Smooth muscle cell (in vitro differentiated cells): ENCODE results near the gene MEPCE. TPM values are rescaled to one million over a fixed set of nuclear protein-coding genes. Genes with fewer than 3 reads are reported as not detected.

ENCODE experiments used
- DNase-seq: peaks from one replicate; lab custom pipeline; 2025; ENCODE audit not compliant: unreplicated experiment; lab: John Stamatoyannopoulos, UW
- H2AFZ ChIP-seq: fragments of 200-600 bp; sonication (generic); 2 replicates; pipeline ENCODE4 v1.6.0; 2016; ENCODE audit warnings: antibody characterized with exemption, low read depth, mild to moderate bottlenecking
- H3F3A ChIP-seq: fragments of 200-600 bp; sonication (generic); 2 replicates; pipeline ENCODE4 v1.6.0; 2017; ENCODE audit warnings: antibody characterized with exemption, low read depth
- H3K27ac ChIP-seq: fragments of 200-600 bp; sonication (generic); 2 replicates; pipeline ENCODE4 v1.5.1; 2016; ENCODE audit warnings: low read depth, mild to moderate bottlenecking
- H3K27me3 ChIP-seq: fragments of 200-600 bp; sonication (generic); 2 replicates; pipeline ENCODE4 v1.6.1; 2016; ENCODE audit warnings: low read depth, mild to moderate bottlenecking
- H3K36me3 ChIP-seq: fragments of 200-600 bp; sonication (generic); 2 replicates; pipeline ENCODE4 v1.5.1; 2016; ENCODE audit warnings: low read depth
- H3K4me1 ChIP-seq: fragments of 200-600 bp; sonication (generic); 2 replicates; pipeline ENCODE4 v1.5.1; 2016; ENCODE audit warnings: low read depth
- H3K4me2 ChIP-seq: fragments of 200-600 bp; sonication (generic); 2 replicates; pipeline ENCODE4 v1.6.0; 2016; ENCODE audit warnings: mild to moderate bottlenecking
- H3K4me3 ChIP-seq: fragments of 200-600 bp; sonication (generic); 2 replicates; pipeline ENCODE4 v1.5.1; 2016; ENCODE audit warnings: mild to moderate bottlenecking
- H3K79me2 ChIP-seq: fragments of 200-600 bp; sonication (generic); 2 replicates; pipeline ENCODE4 v1.6.0; 2016; ENCODE audit warnings: low read depth, mild to moderate bottlenecking
- H3K9ac ChIP-seq: fragments of 200-600 bp; sonication (generic); 2 replicates; pipeline ENCODE4 v1.6.0; 2016; ENCODE audit warnings: low read depth
- H3K9me3 ChIP-seq: fragments of 200-600 bp; sonication (generic); replicated peaks from 2 replicates; pipeline ENCODE4 v1.5.1; 2016; ENCODE audit warnings: low read depth
- H4K20me1 ChIP-seq: fragments of 200-600 bp; sonication (generic); 2 replicates; pipeline ENCODE4 v1.6.0; 2016; ENCODE audit warnings: low read depth
- CTCF ChIP-seq: fragments of 200-600 bp; sonication (generic); IDR thresholded peaks from 2 replicates; pipeline ENCODE4 v1.5.1; 2017; ENCODE audit warnings: borderline replicate concordance, mild to moderate bottlenecking, antibody characterized with exemption; ENCODE audit not compliant: insufficient read depth, poor library complexity, severe bottlenecking
- WGBS: methylation state at CpG from one replicate; pipeline ENCODE4 v1.1.7; 2016; ENCODE audit warnings: low lambda C conversion rate; 5-methylcytosine and 5-hydroxymethylcytosine counted together
- polyA plus RNA-seq: library from polyadenylated mRNA; unstranded; fragments of >200 nt; fragmentation: Nextera tagmentation; extraction: Ambion mirVana; gene quantifications from 2 replicates; pipeline ENCODE4 v1.2.1, GENCODE V29; 2016
- total RNA-seq: library from RNA; depleted of rRNA; stranded (reverse); fragments of >200 nt; gene quantifications from 2 replicates; pipeline ENCODE4 v1.2.3, GENCODE V29; 2014

The MEPCE gene
- total and polyA plus RNA-seq, 2 experiments from 2014 or later = 14.8 to 19.7 TPM

GRCh38 chr7:100402241-100402640, 27.4 kb upstream of the MEPCE start:
- Histone ChIP-seq H3K4me3 (no peak overlapping the region), H3K36me3 (no peaks in the 10 kb centered on the region), H3K9ac (no peak overlapping the region), H3F3A (no peaks in the 10 kb centered on the region), H3K79me2 (no peaks in the 10 kb centered on the region), H3K27ac (no peak overlapping the region), H3K4me2 (no peak overlapping the region), H3K9me3 (no peaks in the 10 kb centered on the region), H3K4me1 (no peaks in the 10 kb centered on the region), H3K27me3 (peaks cover 12% of the 10 kb centered on the region), H4K20me1 (no peaks in the 10 kb centered on the region), H2AFZ (no peak overlapping the region)
- 100% methylated on average over 2 of the region's 2 CpGs for WGBS
- no peak for TF ChIP-seq CTCF
- no peak for DNase-seq

GRCh38 chr7:100406767-100407166, 22.9 kb upstream of the MEPCE start:
- no peak overlapping the region for H3K9ac ChIP-seq
- peaks cover 32% of the 10 kb centered on the region for H3K27me3 ChIP-seq
- WGBS = 30% methylated on average over 6 of the region's 6 CpGs
- no peaks in the 10 kb centered on the region for H3K79me2 ChIP-seq
- H3F3A ChIP-seq = no peaks in the 10 kb centered on the region
- H2AFZ ChIP-seq = no peak overlapping the region
- peak overlapping the region; percentile 17 for H3K4me2 ChIP-seq
- TF ChIP-seq CTCF = no peak
- H3K4me3 ChIP-seq = no peak overlapping the region
- H3K36me3 ChIP-seq = no peaks in the 10 kb centered on the region
- H3K27ac ChIP-seq = peak overlapping the region; percentile 54
- H3K9me3 ChIP-seq = no peaks in the 10 kb centered on the region
- DNase-seq = no peak
- H3K4me1 ChIP-seq = no peaks in the 10 kb centered on the region
- H4K20me1 ChIP-seq = no peaks in the 10 kb centered on the region

GRCh38 chr7:100407285-100408180, 22.1 kb upstream of the MEPCE start:
- H3K9me3 ChIP-seq = no peaks in the 10 kb centered on the region
- no peaks in the 10 kb centered on the region for H3K79me2 ChIP-seq
- no peak overlapping the region for H3K4me3 ChIP-seq
- H3F3A ChIP-seq = no peaks in the 10 kb centered on the region
- no peak overlapping the region for H2AFZ ChIP-seq
- 49% methylated on average over 12 of the region's 12 CpGs for whole genome bisulfite sequencing
- H3K27ac ChIP-seq = peak overlapping the region; percentile 54
- no peaks in the 10 kb centered on the region for H3K36me3 ChIP-seq
- H3K9ac ChIP-seq = no peak overlapping the region
- peaks cover 32% of the 10 kb centered on the region for H3K27me3 ChIP-seq
- DNase-seq = no peak
- H3K4me2 ChIP-seq = peak overlapping the region; percentile 17
- no peaks in the 10 kb centered on the region for H3K4me1 ChIP-seq
- H4K20me1 ChIP-seq = no peaks in the 10 kb centered on the region
- peak; percentile 63 for TF ChIP-seq CTCF

- Histone ChIP-seq H3K4me1 (no peaks in the 10 kb centered on the region), H3K4me3 (no peak overlapping the region), H4K20me1 (no peaks in the 10 kb centered on the region), H2AFZ (no peak overlapping the region), H3K9ac (no peak overlapping the region), H3K27ac (no peak overlapping the region), H3K36me3 (no peaks in the 10 kb centered on the region), H3F3A (no peaks in the 10 kb centered on the region), H3K79me2 (no peaks in the 10 kb centered on the region), H3K27me3 (peaks cover 26% of the 10 kb centered on the region), H3K9me3 (no peaks in the 10 kb centered on the region), H3K4me2 (no peak overlapping the region)
- no peak for TF ChIP-seq CTCF
- DNase-seq = no peak
- 95% methylated on average over 6 of the region's 6 CpGs for WGBS
These were observed 18.5 kb upstream of the MEPCE start for GRCh38 chr7:100411101-100411500.
